AG10803 (cell line): ENCODE results near the gene ADGRG2.

ENCODE experiments used
- DNase-seq: peaks from one replicate; pipeline ENCODE4 v3.0.0; 2010; ENCODE audit warnings: low read depth
- H3K4me3 ChIP-seq: 2 replicates; pipeline ENCODE4 v1.5.1; 2011; ENCODE audit warnings: mild to moderate bottlenecking, low read length, control low read depth
- CTCF ChIP-seq: conservative IDR thresholded peaks from 2 replicates; pipeline ENCODE4 v1.5.1; 2011; ENCODE audit warnings: mild to moderate bottlenecking, low read length, control low read depth, inconsistent platforms

The ADGRG2 gene

GRCh38 chrX:19110642-19111041 is 11.6 kb downstream of the ADGRG2 start:
- no peak for TF ChIP-seq CTCF
- no peak for DNase-seq
- H3K4me3 ChIP-seq: no peak overlapping the region

GRCh38 chrX:19107035-19107434 is 15.2 kb downstream of the ADGRG2 start:
- no peak for DNase-seq
- no peak overlapping the region for H3K4me3 ChIP-seq
- TF ChIP-seq CTCF: no peak

GRCh38 chrX:19100586-19100985 is 21.7 kb downstream of the ADGRG2 start:
- DNase-seq: no peak
- H3K4me3 ChIP-seq: no peak overlapping the region
- TF ChIP-seq CTCF: no peak

- TF ChIP-seq CTCF: no peak
- H3K4me3 ChIP-seq: no peak overlapping the region
- no peak for DNase-seq
Measured at GRCh38 chrX:19097553-19098283, 24.6 kb downstream of the ADGRG2 start.

GRCh38 chrX:19096586-19096985 is 25.7 kb downstream of the ADGRG2 start:
- no peak for TF ChIP-seq CTCF
- DNase-seq: no peak
- no peak overlapping the region for H3K4me3 ChIP-seq

DNA sequence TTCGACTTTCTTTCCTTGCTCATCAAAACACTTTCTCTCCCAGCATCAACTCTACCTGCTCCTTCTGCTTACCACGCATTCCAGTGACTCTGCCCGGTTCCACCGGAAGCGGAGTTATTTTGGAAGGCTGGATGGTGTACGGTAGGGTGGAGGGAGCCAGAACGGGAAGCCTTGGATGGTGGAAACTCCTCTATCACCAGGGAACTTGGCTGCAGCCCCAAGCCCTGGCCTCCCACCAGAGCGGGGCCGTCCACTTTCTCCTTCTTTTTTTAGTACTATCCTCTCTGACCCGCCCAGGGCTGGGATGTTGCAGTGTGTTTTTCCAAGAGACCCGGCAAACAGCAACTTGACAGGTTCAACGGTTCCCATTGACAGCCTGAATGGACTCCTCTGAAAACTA is 27.6 kb downstream of the ADGRG2 start:
- no peak for DNase-seq
- no peak for TF ChIP-seq CTCF
- no peak overlapping the region for H3K4me3 ChIP-seq

DNA sequence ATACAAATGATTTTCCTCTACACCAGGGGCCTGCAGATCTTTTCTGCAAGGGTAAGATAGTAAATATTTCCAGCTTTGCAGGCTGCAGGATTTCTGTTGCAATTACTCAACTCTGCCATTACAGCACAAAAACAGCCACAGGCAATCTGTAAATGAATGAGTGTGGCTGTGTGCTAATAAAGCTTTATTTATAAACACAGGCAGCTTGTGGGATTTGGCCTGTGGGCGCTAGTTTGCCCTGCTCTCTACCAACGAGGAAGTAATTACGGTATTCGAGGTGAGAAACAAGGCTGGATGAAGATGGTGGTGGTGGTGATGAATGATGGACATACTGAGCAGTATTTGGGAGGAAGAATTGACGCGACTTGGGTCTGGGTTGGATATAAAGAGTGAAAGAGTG is 30.7 kb downstream of the ADGRG2 start:
- no peak for TF ChIP-seq CTCF
- DNase-seq: no peak
- H3K4me3 ChIP-seq: no peak overlapping the region
